Caco-2 (cell line): ENCODE results near the gene CD200R1. TPM values are rescaled to one million over a fixed set of nuclear protein-coding genes. Genes with fewer than 3 reads are reported as not detected.

ENCODE experiments used
- BruUV-seq: library from RNA; stranded (reverse); fragments of 400-500 nt; replicated peaks from 2 replicates; lab custom pipeline; 2021; lab: Mats Ljungman, UMichigan
- CTCF ChIA-PET: fragments of 300-600 bp; sonication (Branson Sonifier 250); formaldehyde crosslinking; loops from one replicate; lab custom pipeline; 2022; ENCODE audit warnings: antibody characterized with exemption; lab: Charles Lee
- POLR2A ChIA-PET: fragments of 300-600 bp; sonication (Branson Sonifier 250); formaldehyde crosslinking; loops from one replicate; lab custom pipeline; 2022; ENCODE audit warnings: antibody characterized with exemption; lab: Charles Lee
- DNase-seq, 2 experiments: peaks; one replicate each; pipeline versions ENCODE4 v3.0.0 to v3.0.0-alpha.2; 2020 to 2022
- H3K27me3 ChIP-seq: replicated peaks from 2 replicates; pipeline ENCODE4 v1.6.0; 2011; ENCODE audit warnings: low read length; ENCODE audit not compliant: control insufficient read depth, insufficient read depth
- H3K36me3 ChIP-seq: 2 replicates; pipeline ENCODE4 v1.5.1; 2011; ENCODE audit warnings: low read length; ENCODE audit not compliant: control insufficient read depth, insufficient read depth
- H3K4me1 ChIP-seq: fragments of 250-450 bp; sonication (Bioruptor Pico); 2 replicates; pipeline ENCODE4 v1.5.1; 2020; ENCODE audit warnings: mild to moderate bottlenecking
- H3K4me3 ChIP-seq: 2 replicates; pipeline ENCODE4 v1.5.1; 2011; ENCODE audit warnings: low read depth, mild to moderate bottlenecking, control low read depth, low read length
- H3K9me3 ChIP-seq: fragments of 250-450 bp; sonication (Bioruptor Pico); 2 replicates; pipeline ENCODE4 v1.5.1; 2020; ENCODE audit warnings: mild to moderate bottlenecking, moderate library complexity
- H3K27ac Mint-ChIP-seq: one replicate; pipeline ENCODE4 v1.8.0; 2022; ENCODE audit warnings: mixed read lengths; ENCODE audit not compliant: unreplicated experiment
- H3K27me3 Mint-ChIP-seq: one replicate; pipeline ENCODE4 v1.8.0; 2022; ENCODE audit warnings: mixed read lengths; ENCODE audit not compliant: insufficient read depth, unreplicated experiment
- H3K36me3 Mint-ChIP-seq: one replicate; pipeline ENCODE4 v1.8.0; 2022; ENCODE audit warnings: mild to moderate bottlenecking, mixed read lengths; ENCODE audit not compliant: insufficient read depth, unreplicated experiment
- H3K4me1 Mint-ChIP-seq: one replicate; pipeline ENCODE4 v1.8.0; 2022; ENCODE audit warnings: low read depth, mixed read lengths; ENCODE audit not compliant: unreplicated experiment
- H3K4me3 Mint-ChIP-seq: one replicate; pipeline ENCODE4 v1.8.0; 2022; ENCODE audit warnings: mild to moderate bottlenecking, moderate library complexity, mixed read lengths; ENCODE audit not compliant: unreplicated experiment
- H3K9me3 Mint-ChIP-seq: one replicate; pipeline ENCODE4 v1.8.0; 2022; ENCODE audit warnings: mixed read lengths; ENCODE audit not compliant: unreplicated experiment
- CTCF ChIP-seq, 2 experiments: fragments of 200-600 bp in 1 of 2; IDR thresholded peaks; 1 replicate in 1 of 2; 2 replicates in 1 of 2; pipeline versions ENCODE4 v1.5.1 to v1.8.0; 2011 to 2022; ENCODE audit warnings: antibody characterized with exemption in 1 of 2, control low read depth in 1 of 2, inconsistent platforms in 1 of 2, low read depth in 1 of 2, low read length in 1 of 2, mild to moderate bottlenecking in 1 of 2, moderate library complexity in 1 of 2; ENCODE audit not compliant: insufficient read depth in 1 of 2, severe bottlenecking in 1 of 2, unreplicated experiment in 1 of 2
- intact Hi-C: fragments of 100-400 bp; cut with micrococcal nuclease; formaldehyde crosslinking; loops from one replicate; pipeline ENCODE4 v1.10.0; 2022; ENCODE audit not compliant: unreplicated experiment
- total RNA-seq: library from RNA; stranded (reverse); gene quantifications from 2 replicates; pipeline ENCODE4 v1.2.3, GENCODE V29; 2022

The CD200R1 gene
- total RNA-seq, 1 experiment from 2014 or later: 0.11 TPM

- H3K4me3 Mint-ChIP-seq: peak overlapping the region; percentile 96
- CTCF ChIA-PET: interaction anchor here (1.5 kb wide), 1 partner anchor 17 kb away, joined by 7 read pairs; no protein-coding TSS in a partner anchor
- peak overlapping the region; percentile 94 for H3K4me3 ChIP-seq
- no peaks in the 10 kb centered on the region; the same call in 1 of the 2 replicates for H3K36me3 ChIP-seq
- 0 out of 2 replicates have a peak, but pooled peaks cover 4% of the 10 kb centered on the region for H3K4me1 ChIP-seq
- H3K36me3 Mint-ChIP-seq: peaks cover 19% of the 10 kb centered on the region
- no peaks in the 10 kb centered on the region for H3K27me3 ChIP-seq
- no peak for TF ChIP-seq CTCF (IDR thresholded peaks at IDR 0.05; ENCODE audit: insufficient read depth in 1 of 2, low read depth in 1 of 2, low read length in 1 of 2, severe bottlenecking in 1 of 2, unreplicated experiment in 1 of 2)
- intact Hi-C loops: loop anchor here (1.0 kb wide), 1 partner anchor 28 kb away; the partner anchor contains the start of gene GTPBP8
- no peak for DNase-seq
- H3K9me3 ChIP-seq: no peaks in the 10 kb centered on the region
- no peaks in the 10 kb centered on the region for H3K27me3 Mint-ChIP-seq
- H3K4me1 Mint-ChIP-seq: peaks cover 7% of the 10 kb centered on the region
- no peaks in the 10 kb centered on the region for H3K9me3 Mint-ChIP-seq
- POLR2A ChIA-PET: interaction anchor here (0.6 to 1.4 kb wide), 3 partner anchors 17 to 32 kb away, joined by 4 to 12 read pairs (median 4); partner anchors contain the start of gene GTPBP8
- H3K27ac Mint-ChIP-seq: peak overlapping the region; percentile 93
- BruUV-seq: no TSS peak
These were observed 43.8 kb upstream of the CD200R1 start for GRCh38 chr3:113018536-113019181.

GRCh38 chr3:113013593-113013992 lies 38.7 kb upstream of the CD200R1 start:
- BruUV-seq: no TSS peak

GRCh38 chr3:113008117-113008516 lies 33.2 kb upstream of the CD200R1 start:
- CTCF ChIA-PET: no interaction called here

More at GRCh38 chr3:113013593-113013992, 38.7 kb upstream of the CD200R1 start:
- DNase-seq: no peak
- CTCF ChIA-PET: no interaction called here
- Mint-ChIP-seq H3K4me3 (no peak overlapping the region), H3K36me3 (peaks cover 47% of the 10 kb centered on the region), H3K27ac (no peak overlapping the region), H3K27me3 (no peaks in the 10 kb centered on the region), H3K4me1 (peaks cover 7% of the 10 kb centered on the region), H3K9me3 (no peaks in the 10 kb centered on the region)
- H3K27me3 ChIP-seq: no peaks in the 10 kb centered on the region
- no peak overlapping the region for H3K4me3 ChIP-seq
- no peak for TF ChIP-seq CTCF (IDR thresholded peaks at IDR 0.05; ENCODE audit: insufficient read depth in 1 of 2, low read depth in 1 of 2, low read length in 1 of 2, severe bottlenecking in 1 of 2, unreplicated experiment in 1 of 2)
- H3K36me3 ChIP-seq: no peaks in the 10 kb centered on the region; the same call in 1 of the 2 replicates
- POLR2A ChIA-PET: no interaction called here
- intact Hi-C loops: no loop called here
- H3K4me1 ChIP-seq: 0 out of 2 replicates have a peak, but pooled peaks cover 4% of the 10 kb centered on the region
- H3K9me3 ChIP-seq: no peaks in the 10 kb centered on the region

More at GRCh38 chr3:113008117-113008516, 33.2 kb upstream of the CD200R1 start:
- Mint-ChIP-seq H3K27ac (no peak overlapping the region), H3K36me3 (peaks cover 66% of the 10 kb centered on the region), H3K27me3 (no peaks in the 10 kb centered on the region), H3K9me3 (no peaks in the 10 kb centered on the region), H3K4me3 (no peak overlapping the region), H3K4me1 (no peaks in the 10 kb centered on the region)
- DNase-seq: no peak
- Histone ChIP-seq H3K4me3 (no peak overlapping the region), H3K36me3 (no peaks in the 10 kb centered on the region; the same call in 1 of the 2 replicates), H3K9me3 (no peaks in the 10 kb centered on the region), H3K4me1 (no peaks in the 10 kb centered on the region), H3K27me3 (no peaks in the 10 kb centered on the region)
- intact Hi-C loops: no loop called here
- no peak for TF ChIP-seq CTCF (IDR thresholded peaks at IDR 0.05; ENCODE audit: insufficient read depth in 1 of 2, low read depth in 1 of 2, low read length in 1 of 2, severe bottlenecking in 1 of 2, unreplicated experiment in 1 of 2)
- no TSS peak for BruUV-seq
- POLR2A ChIA-PET: interaction anchor here (0.5 kb wide), 1 partner anchor 360 kb away, joined by 7 read pairs; no protein-coding TSS in a partner anchor
